ENCODE measurements around the gene B3GNT8.

DNA sequence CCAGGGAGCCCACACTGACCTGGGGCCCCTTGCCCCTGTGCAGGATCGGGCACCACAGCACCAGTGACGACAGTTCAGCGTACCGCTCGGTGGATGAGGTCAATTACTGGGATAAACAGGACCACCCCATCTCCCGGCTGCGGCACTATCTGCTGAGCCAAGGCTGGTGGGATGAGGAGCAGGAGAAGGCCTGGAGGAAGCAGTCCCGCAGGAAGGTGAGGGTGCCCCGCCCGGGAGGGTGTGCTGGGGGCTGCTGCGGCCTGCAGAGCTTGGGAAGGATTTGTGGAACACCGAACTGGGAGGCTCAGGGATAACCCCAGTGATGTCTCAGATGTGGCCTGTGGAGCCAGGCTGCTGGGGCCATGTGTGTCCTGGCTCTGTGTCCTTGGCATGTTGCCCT, 4.2 kb downstream of the B3GNT8 start:
- TF ChIP-seq, protein P1, sequence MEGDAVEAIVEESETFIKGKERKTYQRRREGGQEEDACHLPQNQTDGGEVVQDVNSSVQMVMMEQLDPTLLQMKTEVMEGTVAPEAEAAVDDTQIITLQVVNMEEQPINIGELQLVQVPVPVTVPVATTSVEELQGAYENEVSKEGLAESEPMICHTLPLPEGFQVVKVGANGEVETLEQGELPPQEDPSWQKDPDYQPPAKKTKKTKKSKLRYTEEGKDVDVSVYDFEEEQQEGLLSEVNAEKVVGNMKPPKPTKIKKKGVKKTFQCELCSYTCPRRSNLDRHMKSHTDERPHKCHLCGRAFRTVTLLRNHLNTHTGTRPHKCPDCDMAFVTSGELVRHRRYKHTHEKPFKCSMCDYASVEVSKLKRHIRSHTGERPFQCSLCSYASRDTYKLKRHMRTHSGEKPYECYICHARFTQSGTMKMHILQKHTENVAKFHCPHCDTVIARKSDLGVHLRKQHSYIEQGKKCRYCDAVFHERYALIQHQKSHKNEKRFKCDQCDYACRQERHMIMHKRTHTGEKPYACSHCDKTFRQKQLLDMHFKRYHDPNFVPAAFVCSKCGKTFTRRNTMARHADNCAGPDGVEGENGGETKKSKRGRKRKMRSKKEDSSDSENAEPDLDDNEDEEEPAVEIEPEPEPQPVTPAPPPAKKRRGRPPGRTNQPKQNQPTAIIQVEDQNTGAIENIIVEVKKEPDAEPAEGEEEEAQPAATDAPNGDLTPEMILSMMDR (IDR thresholded peaks at IDR 0.05; ENCODE audit: low read depth, low read length), result no peak
- no peak for TF ChIP-seq EZH2phosphoT487 (IDR thresholded peaks at IDR 0.05; ENCODE audit: low read depth)

All from OCI-LY3 (cell line).